ENCODE data around the gene LMNB1. TPM values are rescaled to one million over a fixed set of nuclear protein-coding genes. Genes with fewer than 3 reads are reported as not detected.

The LMNB1 gene
- total RNA-seq, 3 donors from 2014 or later: 4.8 to 6.4 (median 5.2) TPM

DNA sequence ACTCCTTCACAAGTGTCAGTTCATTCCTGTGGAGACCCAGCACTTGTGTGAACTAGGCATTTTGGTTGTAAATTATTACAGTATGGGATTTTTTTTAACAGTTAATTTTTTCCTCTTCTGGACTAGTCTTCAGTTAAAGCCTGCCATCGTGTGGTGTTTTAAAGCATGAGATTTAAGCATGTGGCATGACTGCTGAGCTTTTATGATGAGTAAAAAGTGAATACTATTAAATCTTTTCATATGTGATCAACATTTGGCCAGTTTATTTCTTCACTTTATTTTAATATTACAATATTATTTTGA, 25.0 kb downstream of the LMNB1 start:
- no peaks in the 10 kb centered on the region for H3K27me3 ChIP-seq
- intact Hi-C loops (cut with DNase I; ENCODE audit: low total_unique reads): no loop called here
- DNase-seq (ENCODE audit: low spot score in 2 of 2): no peak
- no peaks in the 10 kb centered on the region for H3K4me1 ChIP-seq
- H3K27ac ChIP-seq: no peak overlapping the region
- no peak overlapping the region for H3K4me3 ChIP-seq
- TF ChIP-seq CTCF (IDR thresholded peaks at IDR 0.05) (peak in 1 of 3 donors; percentile 12), POLR2A (IDR thresholded peaks at IDR 0.05) (no peak)
- no peaks in the 10 kb centered on the region for H3K36me3 ChIP-seq
- no peaks in the 10 kb centered on the region for H3K9me3 ChIP-seq

GRCh38 chr5:126805063-126805462, 28.1 kb downstream of the LMNB1 start:
- Histone ChIP-seq H3K27ac (no peak overlapping the region), H3K36me3 (no peaks in the 10 kb centered on the region), H3K27me3 (no peaks in the 10 kb centered on the region), H3K4me1 (no peaks in the 10 kb centered on the region), H3K9me3 (no peaks in the 10 kb centered on the region), H3K4me3 (no peak overlapping the region)
- DNase-seq (ENCODE audit: low spot score in 2 of 2): no peak
- TF ChIP-seq CTCF (IDR thresholded peaks at IDR 0.05) (no peak), POLR2A (IDR thresholded peaks at IDR 0.05) (no peak), POLR2AphosphoS5 (IDR thresholded peaks at IDR 0.05) (no peak)
- intact Hi-C loops (cut with DNase I; ENCODE audit: low total_unique reads): no loop called here

DNA sequence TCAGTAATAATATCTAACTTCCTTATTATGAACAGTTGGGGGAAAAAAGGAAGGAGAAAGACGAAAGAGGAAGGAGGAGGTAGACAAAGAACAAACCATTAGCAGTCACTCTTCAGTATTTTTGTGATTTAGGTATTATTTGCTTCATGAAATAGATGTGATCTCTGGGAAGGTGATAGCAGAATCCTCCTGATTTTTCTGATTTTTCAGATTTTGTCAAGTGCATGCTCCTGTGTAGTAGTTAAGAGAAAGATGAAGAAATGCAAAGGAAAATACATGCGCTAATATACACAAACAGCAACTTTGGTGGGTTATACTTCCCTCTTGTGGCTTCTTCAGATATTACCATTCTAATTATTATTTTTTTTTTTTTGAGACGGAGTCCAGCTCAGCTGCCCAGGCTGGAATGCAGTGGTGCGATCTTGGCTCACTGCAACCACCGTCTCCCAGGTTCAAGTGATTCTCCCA, 31.6 kb downstream of the LMNB1 start:
- Histone ChIP-seq H3K27ac (no peak overlapping the region), H3K4me1 (no peaks in the 10 kb centered on the region), H3K36me3 (no peaks in the 10 kb centered on the region), H3K27me3 (no peaks in the 10 kb centered on the region), H3K9me3 (no peaks in the 10 kb centered on the region), H3K4me3 (no peak overlapping the region)
- TF ChIP-seq CTCF (IDR thresholded peaks at IDR 0.05): peak; percentile 25 to 44 (median 32)
- no peak for TF ChIP-seq POLR2A (IDR thresholded peaks at IDR 0.05)
- intact Hi-C loops (cut with DNase I; ENCODE audit: low total_unique reads): no loop called here
- no peak for DNase-seq (ENCODE audit: low spot score in 2 of 2)

DNA sequence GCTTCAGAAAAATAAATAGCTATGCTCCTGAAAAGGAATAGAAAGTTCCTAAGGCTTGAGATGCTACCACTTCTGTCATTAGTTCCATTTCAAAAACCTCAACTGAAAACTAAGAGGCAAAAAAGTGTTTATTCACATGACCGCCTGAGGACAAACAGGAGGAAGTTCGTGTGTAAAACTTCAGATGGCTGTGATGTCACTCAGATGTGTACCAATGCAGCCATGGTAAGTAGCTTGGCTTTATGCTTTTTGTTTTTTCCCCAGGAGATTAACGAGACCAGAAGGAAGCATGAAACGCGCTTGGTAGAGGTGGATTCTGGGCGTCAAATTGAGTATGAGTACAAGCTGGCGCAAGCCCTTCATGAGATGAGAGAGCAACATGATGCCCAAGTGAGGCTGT, 33.0 kb downstream of the LMNB1 start:
- Histone ChIP-seq H3K4me1 (no peaks in the 10 kb centered on the region), H3K27ac (no peak overlapping the region), H3K9me3 (no peaks in the 10 kb centered on the region), H3K27me3 (no peaks in the 10 kb centered on the region), H3K36me3 (no peaks in the 10 kb centered on the region), H3K4me3 (no peak overlapping the region)
- intact Hi-C loops (cut with DNase I; ENCODE audit: low total_unique reads): no loop called here
- TF ChIP-seq POLR2AphosphoS5 (IDR thresholded peaks at IDR 0.05): no peak
- TF ChIP-seq POLR2A (IDR thresholded peaks at IDR 0.05): no peak
- no peak for TF ChIP-seq CTCF (IDR thresholded peaks at IDR 0.05)
- no peak for DNase-seq (ENCODE audit: low spot score in 2 of 2)

DNA sequence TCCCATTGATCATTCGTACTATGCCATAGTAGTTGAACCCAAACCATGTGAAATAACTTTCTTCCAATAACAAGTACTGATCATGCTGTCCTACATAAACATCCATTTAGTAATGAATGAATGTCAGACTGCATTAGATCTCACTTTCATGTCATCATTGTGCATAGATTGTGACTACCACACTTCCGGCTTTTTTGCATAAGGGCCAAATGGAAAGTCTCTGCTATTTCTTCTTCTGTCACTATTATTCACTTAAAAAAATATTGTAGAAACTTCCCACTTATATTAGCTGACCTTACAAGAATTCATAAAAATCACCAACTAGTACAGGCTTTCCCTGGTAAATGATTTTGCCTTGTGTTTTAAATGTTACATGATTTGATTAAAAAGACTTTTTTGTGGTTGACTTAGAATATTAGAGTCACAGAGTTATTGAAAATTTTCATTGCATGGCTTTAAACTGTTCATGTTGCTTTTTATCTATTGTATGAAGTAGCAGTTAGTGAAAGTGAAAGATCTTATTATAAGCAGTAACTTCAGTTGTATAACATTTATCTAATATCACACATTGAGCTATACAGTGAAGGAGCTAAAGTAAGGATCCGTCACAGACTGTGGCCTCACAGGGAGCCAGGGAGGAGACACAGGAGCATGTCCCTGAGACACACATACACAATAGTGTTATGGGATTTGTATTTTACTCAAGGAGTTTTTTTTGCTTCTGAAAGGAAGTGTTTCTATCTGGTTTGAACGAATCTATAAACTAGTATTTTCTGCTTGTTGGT, 33.9 kb downstream of the LMNB1 start:
- no peaks in the 10 kb centered on the region for H3K36me3 ChIP-seq
- H3K4me3 ChIP-seq: no peak overlapping the region
- DNase-seq (ENCODE audit: low spot score in 2 of 2): no peak
- TF ChIP-seq POLR2AphosphoS5 (IDR thresholded peaks at IDR 0.05) (no peak), POLR2A (IDR thresholded peaks at IDR 0.05) (no peak), CTCF (IDR thresholded peaks at IDR 0.05) (no peak)
- no peaks in the 10 kb centered on the region for H3K4me1 ChIP-seq
- intact Hi-C loops (cut with DNase I; ENCODE audit: low total_unique reads): no loop called here
- no peak overlapping the region for H3K27ac ChIP-seq
- H3K27me3 ChIP-seq: no peaks in the 10 kb centered on the region
- no peaks in the 10 kb centered on the region for H3K9me3 ChIP-seq
